LNCaP clone FGC (cell line): Measurements from ENCODE around the gene SETD7.

Source experiments
- DNase-seq: peaks from one replicate; pipeline ENCODE4 v3.0.0-alpha.2; 2011; ENCODE audit warnings: low read depth
- H3K4me3 ChIP-seq: 2 replicates; pipeline ENCODE4 v1.5.1; 2011; ENCODE audit warnings: mild to moderate bottlenecking, low read depth, low read length, control low read depth
- CTCF ChIP-seq: IDR thresholded peaks from 2 replicates; pipeline ENCODE4 v1.5.1; 2012; ENCODE audit warnings: mild to moderate bottlenecking; ENCODE audit not compliant: control insufficient read depth, insufficient read depth; ENCODE audit errors: extremely low read depth

SETD7 gene

GRCh38 chr4:139535871-139536234, 20.2 kb downstream of the SETD7 start:
- peak; percentile 80 for DNase-seq
- peak overlapping the region; percentile 36 for H3K4me3 ChIP-seq
- TF ChIP-seq CTCF = no peak

GRCh38 chr4:139535228-139535870, 20.7 kb downstream of the SETD7 start:
- peak; percentile 92 for DNase-seq
- no peak for TF ChIP-seq CTCF
- peak overlapping the region; percentile 36 for H3K4me3 ChIP-seq

GRCh38 chr4:139534287-139534950, 21.6 kb downstream of the SETD7 start:
- DNase-seq = peak; percentile 56
- H3K4me3 ChIP-seq = no peak overlapping the region
- TF ChIP-seq CTCF = no peak

- no peak for DNase-seq
- H3K4me3 ChIP-seq = no peak overlapping the region
- TF ChIP-seq CTCF = no peak
These were observed 22.5 kb downstream of the SETD7 start for GRCh38 chr4:139533511-139533910.

- DNase-seq = no peak
- no peak for TF ChIP-seq CTCF
- H3K4me3 ChIP-seq = no peak overlapping the region
These were observed 23.1 kb downstream of the SETD7 start for GRCh38 chr4:139532947-139533346.

GRCh38 chr4:139530833-139531427, 25.1 kb downstream of the SETD7 start:
- H3K4me3 ChIP-seq = no peak overlapping the region
- DNase-seq = no peak
- peak; percentile 56 for TF ChIP-seq CTCF
